IMR-90 (cell line): ENCODE data around the gene STK32A.

Experiments used
- BHLHE40 ChIP-seq: fragments of 150-350 bp; IDR thresholded peaks from 2 replicates; pipeline ENCODE4 v1.6.1; 2016; ENCODE audit warnings: mild to moderate bottlenecking, low read depth, low read length
- MAFK ChIP-seq: IDR thresholded peaks from 2 replicates; pipeline ENCODE4 v1.6.1; 2012; ENCODE audit warnings: low read depth, low read length, improper control_type of control experiment
- MAZ ChIP-seq: IDR thresholded peaks from 2 replicates; pipeline ENCODE4 v1.6.1; 2012; ENCODE audit warnings: low read depth, mild to moderate bottlenecking, low read length, improper control_type of control experiment, moderate library complexity, borderline replicate concordance
- POLR2A ChIP-seq: IDR thresholded peaks from 2 replicates; pipeline ENCODE4 v1.6.1; 2012; ENCODE audit warnings: mild to moderate bottlenecking, low read depth, low read length
- RFX5 ChIP-seq: IDR thresholded peaks from 2 replicates; pipeline ENCODE4 v1.8.0; 2012; ENCODE audit warnings: low read depth, mild to moderate bottlenecking, low read length, moderate library complexity
- SMC3 ChIP-seq: fragments of 150-350 bp; IDR thresholded peaks from 2 replicates; pipeline ENCODE4 v1.6.1; 2016; ENCODE audit warnings: low read depth, mild to moderate bottlenecking, antibody characterized with exemption, low read length, moderate library complexity
- TF ChIP-seq, protein P1 (sequence below): conservative IDR thresholded peaks from 2 replicates; pipeline ENCODE4 v1.5.1; 2012; ENCODE audit warnings: mild to moderate bottlenecking, low read depth, low read length, improper control_type of control experiment

DNA sequence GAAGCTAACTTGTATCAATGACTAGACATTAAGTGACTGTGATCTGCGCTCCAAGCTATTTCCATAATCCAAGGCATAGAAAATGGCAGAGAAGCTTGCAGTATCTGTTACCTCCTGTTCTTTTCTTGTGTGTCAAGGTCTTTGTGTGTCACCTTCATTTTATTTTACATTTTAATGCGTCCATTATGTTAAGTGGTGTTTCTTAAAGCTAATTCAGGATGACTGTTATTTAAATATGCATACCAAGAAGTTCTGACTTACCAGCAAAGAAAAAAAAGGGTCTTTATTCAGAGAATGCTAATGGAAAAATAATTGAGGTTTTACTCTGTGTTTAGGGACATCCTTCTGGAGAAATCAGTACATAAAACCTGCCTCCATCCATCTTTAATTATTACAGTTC lies 52.3 kb downstream of the STK32A start:
- TF ChIP-seq POLR2A: no peak
- TF ChIP-seq, protein P1, sequence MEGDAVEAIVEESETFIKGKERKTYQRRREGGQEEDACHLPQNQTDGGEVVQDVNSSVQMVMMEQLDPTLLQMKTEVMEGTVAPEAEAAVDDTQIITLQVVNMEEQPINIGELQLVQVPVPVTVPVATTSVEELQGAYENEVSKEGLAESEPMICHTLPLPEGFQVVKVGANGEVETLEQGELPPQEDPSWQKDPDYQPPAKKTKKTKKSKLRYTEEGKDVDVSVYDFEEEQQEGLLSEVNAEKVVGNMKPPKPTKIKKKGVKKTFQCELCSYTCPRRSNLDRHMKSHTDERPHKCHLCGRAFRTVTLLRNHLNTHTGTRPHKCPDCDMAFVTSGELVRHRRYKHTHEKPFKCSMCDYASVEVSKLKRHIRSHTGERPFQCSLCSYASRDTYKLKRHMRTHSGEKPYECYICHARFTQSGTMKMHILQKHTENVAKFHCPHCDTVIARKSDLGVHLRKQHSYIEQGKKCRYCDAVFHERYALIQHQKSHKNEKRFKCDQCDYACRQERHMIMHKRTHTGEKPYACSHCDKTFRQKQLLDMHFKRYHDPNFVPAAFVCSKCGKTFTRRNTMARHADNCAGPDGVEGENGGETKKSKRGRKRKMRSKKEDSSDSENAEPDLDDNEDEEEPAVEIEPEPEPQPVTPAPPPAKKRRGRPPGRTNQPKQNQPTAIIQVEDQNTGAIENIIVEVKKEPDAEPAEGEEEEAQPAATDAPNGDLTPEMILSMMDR: no peak
- TF ChIP-seq BHLHE40: no peak
- TF ChIP-seq MAZ: no peak
- no peak for TF ChIP-seq SMC3
- TF ChIP-seq MAFK: no peak
- no peak for TF ChIP-seq RFX5
